Measurements from ENCODE around the gene NCKAP5.

Gene NCKAP5

GRCh38 chr2:132725148-132725547, 843.1 kb downstream of the NCKAP5 start:
- no peak overlapping the region for H3K4me3 ChIP-seq (ENCODE audit: low read depth, low read length)
- no peak overlapping the region for H2AK5ac ChIP-seq (ENCODE audit: low read length)
- H3K4ac ChIP-seq (ENCODE audit: low read depth, low read length) = no peak overlapping the region
- no peak overlapping the region for H3K18ac ChIP-seq (ENCODE audit: low read length)
- WGBS (ENCODE audit: extremely low coverage, insufficient coverage, insufficient read length) = no CpG with 5 or more reads among the region's 1 CpG
- no peak overlapping the region for H4K8ac ChIP-seq (ENCODE audit: low read depth, low read length)
- no peak overlapping the region for H2BK5ac ChIP-seq (ENCODE audit: low read depth, low read length, poor library complexity)
- DNase-seq = no peak
- H3K14ac ChIP-seq (ENCODE audit: low read length) = no peak overlapping the region
- H4K91ac ChIP-seq (ENCODE audit: low read depth, low read length) = no peak overlapping the region
- no peak overlapping the region for H2BK12ac ChIP-seq (ENCODE audit: low read length)
- no peaks in the 10 kb centered on the region for H3K4me1 ChIP-seq (ENCODE audit: control insufficient read depth in 1 of 2, insufficient read depth in 2 of 2, low read length in 2 of 2)
- H2BK120ac ChIP-seq (ENCODE audit: insufficient read depth, low read length, poor library complexity) = no peak overlapping the region
- H3K9me3 ChIP-seq (ENCODE audit: insufficient read depth, low read depth, low read length) = peaks cover 3% of the 10 kb centered on the region
- no peaks in the 10 kb centered on the region for H3K36me3 ChIP-seq (ENCODE audit: control insufficient read depth in 1 of 2, insufficient read depth in 2 of 2, low read length in 2 of 2)
- no peak overlapping the region for H3K27ac ChIP-seq (ENCODE audit: low read depth, low read length)
- peaks cover 2% of the 10 kb centered on the region for H3K27me3 ChIP-seq (ENCODE audit: insufficient read depth, low read length)
- no peak overlapping the region for H4K12ac ChIP-seq (ENCODE audit: low read depth, low read length)
- no peak overlapping the region for H3K23ac ChIP-seq (ENCODE audit: low read length)
- H2AFZ ChIP-seq (ENCODE audit: insufficient read depth, low read length, poor library complexity) = no peak overlapping the region
- no peaks in the 10 kb centered on the region for H3K79me2 ChIP-seq (ENCODE audit: control insufficient read depth, insufficient read depth, low read length, poor library complexity)
- no peaks in the 10 kb centered on the region for H3K79me1 ChIP-seq (ENCODE audit: low read length)
- no peak overlapping the region for H3K4me2 ChIP-seq (ENCODE audit: low read length)
- no peak overlapping the region for H3K9ac ChIP-seq (ENCODE audit: low read length)

GRCh38 chr2:132721938-132722337, 846.3 kb downstream of the NCKAP5 start:
- H3K9me3 ChIP-seq (ENCODE audit: insufficient read depth, low read depth, low read length) = peaks cover 3% of the 10 kb centered on the region
- H3K4me1 ChIP-seq (ENCODE audit: control insufficient read depth in 1 of 2, insufficient read depth in 2 of 2, low read length in 2 of 2) = no peaks in the 10 kb centered on the region
- no peak overlapping the region for H2BK120ac ChIP-seq (ENCODE audit: insufficient read depth, low read length, poor library complexity)
- H3K36me3 ChIP-seq (ENCODE audit: control insufficient read depth in 1 of 2, insufficient read depth in 2 of 2, low read length in 2 of 2) = no peaks in the 10 kb centered on the region
- WGBS (ENCODE audit: extremely low coverage, insufficient coverage, insufficient read length) = no CpG with 5 or more reads among the region's 2 CpGs
- no peak overlapping the region for H2BK5ac ChIP-seq (ENCODE audit: low read depth, low read length, poor library complexity)
- H2BK12ac ChIP-seq (ENCODE audit: low read length) = no peak overlapping the region
- H3K27ac ChIP-seq (ENCODE audit: low read depth, low read length) = no peak overlapping the region
- H3K23ac ChIP-seq (ENCODE audit: low read length) = no peak overlapping the region
- H3K18ac ChIP-seq (ENCODE audit: low read length) = no peak overlapping the region
- H2AK5ac ChIP-seq (ENCODE audit: low read length) = no peak overlapping the region
- no peak for DNase-seq
- no peak overlapping the region for H3K4ac ChIP-seq (ENCODE audit: low read depth, low read length)
- no peaks in the 10 kb centered on the region for H3K79me1 ChIP-seq (ENCODE audit: low read length)
- no peak overlapping the region for H3K9ac ChIP-seq (ENCODE audit: low read length)
- no peaks in the 10 kb centered on the region for H3K79me2 ChIP-seq (ENCODE audit: control insufficient read depth, insufficient read depth, low read length, poor library complexity)
- H4K91ac ChIP-seq (ENCODE audit: low read depth, low read length) = no peak overlapping the region
- no peak overlapping the region for H3K4me2 ChIP-seq (ENCODE audit: low read length)
- H4K12ac ChIP-seq (ENCODE audit: low read depth, low read length) = no peak overlapping the region
- no peak overlapping the region for H4K8ac ChIP-seq (ENCODE audit: low read depth, low read length)
- peaks cover 2% of the 10 kb centered on the region for H3K27me3 ChIP-seq (ENCODE audit: insufficient read depth, low read length)
- H3K14ac ChIP-seq (ENCODE audit: low read length) = no peak overlapping the region
- H3K4me3 ChIP-seq (ENCODE audit: low read depth, low read length) = no peak overlapping the region
- no peak overlapping the region for H2AFZ ChIP-seq (ENCODE audit: insufficient read depth, low read length, poor library complexity)

- no peak overlapping the region for H4K91ac ChIP-seq (ENCODE audit: low read depth, low read length)
- no peak overlapping the region for H3K14ac ChIP-seq (ENCODE audit: low read length)
- no peak overlapping the region for H3K4me2 ChIP-seq (ENCODE audit: low read length)
- H4K12ac ChIP-seq (ENCODE audit: low read depth, low read length) = no peak overlapping the region
- H2AFZ ChIP-seq (ENCODE audit: insufficient read depth, low read length, poor library complexity) = no peak overlapping the region
- no peak overlapping the region for H3K9ac ChIP-seq (ENCODE audit: low read length)
- no peak overlapping the region for H4K8ac ChIP-seq (ENCODE audit: low read depth, low read length)
- no peak overlapping the region for H3K4me3 ChIP-seq (ENCODE audit: low read depth, low read length)
- no peaks in the 10 kb centered on the region for H3K27me3 ChIP-seq (ENCODE audit: insufficient read depth, low read length)
- WGBS (ENCODE audit: extremely low coverage, insufficient coverage, insufficient read length) = no CpG with 5 or more reads among the region's 4 CpGs
- no peaks in the 10 kb centered on the region for H3K4me1 ChIP-seq (ENCODE audit: control insufficient read depth in 1 of 2, insufficient read depth in 2 of 2, low read length in 2 of 2)
- peaks cover 3% of the 10 kb centered on the region for H3K9me3 ChIP-seq (ENCODE audit: insufficient read depth, low read depth, low read length)
- H2BK12ac ChIP-seq (ENCODE audit: low read length) = no peak overlapping the region
- H3K23ac ChIP-seq (ENCODE audit: low read length) = no peak overlapping the region
- H2BK120ac ChIP-seq (ENCODE audit: insufficient read depth, low read length, poor library complexity) = no peak overlapping the region
- H3K4ac ChIP-seq (ENCODE audit: low read depth, low read length) = no peak overlapping the region
- H3K18ac ChIP-seq (ENCODE audit: low read length) = no peak overlapping the region
- H3K79me1 ChIP-seq (ENCODE audit: low read length) = no peaks in the 10 kb centered on the region
- no peak overlapping the region for H3K27ac ChIP-seq (ENCODE audit: low read depth, low read length)
- no peaks in the 10 kb centered on the region for H3K36me3 ChIP-seq (ENCODE audit: control insufficient read depth in 1 of 2, insufficient read depth in 2 of 2, low read length in 2 of 2)
- H2AK5ac ChIP-seq (ENCODE audit: low read length) = no peak overlapping the region
- no peak for DNase-seq
- H3K79me2 ChIP-seq (ENCODE audit: control insufficient read depth, insufficient read depth, low read length, poor library complexity) = no peaks in the 10 kb centered on the region
- no peak overlapping the region for H2BK5ac ChIP-seq (ENCODE audit: low read depth, low read length, poor library complexity)
Observed at GRCh38 chr2:132720393-132720792, 847.9 kb downstream of the NCKAP5 start.

- Histone ChIP-seq H3K4ac (ENCODE audit: low read depth, low read length) (no peak overlapping the region), H3K79me2 (ENCODE audit: control insufficient read depth, insufficient read depth, low read length, poor library complexity) (no peaks in the 10 kb centered on the region), H3K79me1 (ENCODE audit: low read length) (no peaks in the 10 kb centered on the region), H4K91ac (ENCODE audit: low read depth, low read length) (no peak overlapping the region), H2AK5ac (ENCODE audit: low read length) (no peak overlapping the region), H3K4me3 (ENCODE audit: low read depth, low read length) (no peak overlapping the region), H3K36me3 (ENCODE audit: control insufficient read depth in 1 of 2, insufficient read depth in 2 of 2, low read length in 2 of 2) (no peaks in the 10 kb centered on the region), H2BK12ac (ENCODE audit: low read length) (no peak overlapping the region), H2AFZ (ENCODE audit: insufficient read depth, low read length, poor library complexity) (no peak overlapping the region), H3K9ac (ENCODE audit: low read length) (no peak overlapping the region), H3K9me3 (ENCODE audit: insufficient read depth, low read depth, low read length) (peaks cover 3% of the 10 kb centered on the region), H3K4me2 (ENCODE audit: low read length) (no peak overlapping the region), H3K14ac (ENCODE audit: low read length) (no peak overlapping the region), H2BK120ac (ENCODE audit: insufficient read depth, low read length, poor library complexity) (no peak overlapping the region), H3K27me3 (ENCODE audit: insufficient read depth, low read length) (no peaks in the 10 kb centered on the region), H3K18ac (ENCODE audit: low read length) (no peak overlapping the region), H4K12ac (ENCODE audit: low read depth, low read length) (no peak overlapping the region), H3K27ac (ENCODE audit: low read depth, low read length) (no peak overlapping the region), H3K23ac (ENCODE audit: low read length) (no peak overlapping the region), H4K8ac (ENCODE audit: low read depth, low read length) (no peak overlapping the region), H2BK5ac (ENCODE audit: low read depth, low read length, poor library complexity) (no peak overlapping the region), H3K4me1 (ENCODE audit: control insufficient read depth in 1 of 2, insufficient read depth in 2 of 2, low read length in 2 of 2) (no peaks in the 10 kb centered on the region)
- WGBS (ENCODE audit: extremely low coverage, insufficient coverage, insufficient read length) = no CpG with 5 or more reads among the region's 9 CpGs
- DNase-seq = no peak
Observed at GRCh38 chr2:132719480-132719879, 848.8 kb downstream of the NCKAP5 start.
